Measurements from ENCODE around the gene CIAO2B.
A peak's percentile ranks its signal among the peaks of the same experiment; 100 is the strongest.

Gene CIAO2B

DNA sequence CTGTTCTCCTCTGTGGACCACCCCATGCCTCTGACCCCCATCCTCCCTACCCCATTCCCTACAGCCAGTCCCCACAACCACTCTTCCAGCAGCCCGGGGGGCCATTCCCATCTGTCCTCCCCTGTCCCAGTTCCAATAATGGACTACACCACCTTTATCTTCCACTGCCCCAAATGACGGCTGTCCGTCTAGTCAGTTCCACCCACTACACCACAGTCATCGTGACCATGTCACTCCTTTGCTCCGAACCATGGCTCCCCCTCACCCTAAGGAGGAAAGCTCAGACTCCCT lies 38.6 kb downstream of the CIAO2B start:
- Histone ChIP-seq H3K27ac (replicated peaks) (no peak overlapping the region), H3K27me3 (ENCODE audit: insufficient read depth, poor library complexity, severe bottlenecking) (no peaks in the 10 kb centered on the region), H3K4me3 (replicated peaks; ENCODE audit: insufficient read depth, low read length) (no peak overlapping the region)
- no peak for DNase-seq (ENCODE audit: low read depth in 1 of 2, low spot score in 1 of 2)
- TF ChIP-seq CTCF (IDR thresholded peaks at IDR 0.05; ENCODE audit: insufficient read depth, low read length) (no peak), POLR2AphosphoS5 (IDR thresholded peaks at IDR 0.05; ENCODE audit: low read depth) (no peak), GABPA (IDR thresholded peaks at IDR 0.05; ENCODE audit: low read depth) (no peak), SPI1 (IDR thresholded peaks at IDR 0.05; ENCODE audit: borderline replicate concordance, low read depth) (no peak)
- TF ChIP-seq, protein P1, sequence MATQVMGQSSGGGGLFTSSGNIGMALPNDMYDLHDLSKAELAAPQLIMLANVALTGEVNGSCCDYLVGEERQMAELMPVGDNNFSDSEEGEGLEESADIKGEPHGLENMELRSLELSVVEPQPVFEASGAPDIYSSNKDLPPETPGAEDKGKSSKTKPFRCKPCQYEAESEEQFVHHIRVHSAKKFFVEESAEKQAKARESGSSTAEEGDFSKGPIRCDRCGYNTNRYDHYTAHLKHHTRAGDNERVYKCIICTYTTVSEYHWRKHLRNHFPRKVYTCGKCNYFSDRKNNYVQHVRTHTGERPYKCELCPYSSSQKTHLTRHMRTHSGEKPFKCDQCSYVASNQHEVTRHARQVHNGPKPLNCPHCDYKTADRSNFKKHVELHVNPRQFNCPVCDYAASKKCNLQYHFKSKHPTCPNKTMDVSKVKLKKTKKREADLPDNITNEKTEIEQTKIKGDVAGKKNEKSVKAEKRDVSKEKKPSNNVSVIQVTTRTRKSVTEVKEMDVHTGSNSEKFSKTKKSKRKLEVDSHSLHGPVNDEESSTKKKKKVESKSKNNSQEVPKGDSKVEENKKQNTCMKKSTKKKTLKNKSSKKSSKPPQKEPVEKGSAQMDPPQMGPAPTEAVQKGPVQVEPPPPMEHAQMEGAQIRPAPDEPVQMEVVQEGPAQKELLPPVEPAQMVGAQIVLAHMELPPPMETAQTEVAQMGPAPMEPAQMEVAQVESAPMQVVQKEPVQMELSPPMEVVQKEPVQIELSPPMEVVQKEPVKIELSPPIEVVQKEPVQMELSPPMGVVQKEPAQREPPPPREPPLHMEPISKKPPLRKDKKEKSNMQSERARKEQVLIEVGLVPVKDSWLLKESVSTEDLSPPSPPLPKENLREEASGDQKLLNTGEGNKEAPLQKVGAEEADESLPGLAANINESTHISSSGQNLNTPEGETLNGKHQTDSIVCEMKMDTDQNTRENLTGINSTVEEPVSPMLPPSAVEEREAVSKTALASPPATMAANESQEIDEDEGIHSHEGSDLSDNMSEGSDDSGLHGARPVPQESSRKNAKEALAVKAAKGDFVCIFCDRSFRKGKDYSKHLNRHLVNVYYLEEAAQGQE (IDR thresholded peaks at IDR 0.05; ENCODE audit: insufficient replicate concordance, low read depth): no peak

DNA sequence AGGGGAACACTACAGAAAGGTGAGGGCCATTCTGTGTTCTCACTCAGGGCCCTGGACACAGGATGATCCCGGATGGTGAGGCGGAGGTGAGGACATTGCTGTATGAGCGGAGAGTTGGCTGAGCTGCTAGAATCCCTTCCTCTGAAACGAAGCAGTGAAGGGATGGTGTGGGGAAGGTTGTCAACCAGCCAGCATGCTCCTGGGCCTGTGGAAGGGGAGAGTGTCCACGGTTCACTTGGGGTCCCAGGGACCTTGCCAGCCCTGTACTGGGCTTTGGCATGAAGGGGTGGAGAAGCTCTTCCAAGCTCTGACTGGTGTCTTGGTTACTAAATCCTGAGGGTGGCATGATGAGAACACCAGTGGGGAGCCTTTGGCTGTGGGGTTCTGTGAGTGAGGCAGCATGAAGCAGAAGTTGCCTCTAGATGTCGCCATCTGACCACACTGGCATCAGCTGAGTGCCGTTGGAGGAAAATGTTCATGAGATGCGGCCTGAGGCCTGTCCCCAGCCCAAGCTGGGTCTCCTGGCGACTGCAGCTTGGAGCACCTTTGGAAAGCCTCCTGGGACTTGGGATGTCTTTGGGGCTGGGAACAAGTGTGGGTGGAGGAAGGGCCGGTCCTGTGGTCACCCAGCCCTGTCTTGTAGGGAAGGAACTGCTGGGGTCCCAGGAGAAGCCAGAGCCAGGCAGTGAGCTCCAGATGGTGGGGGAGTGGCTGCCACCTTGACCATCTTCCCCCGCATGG lies 39.1 kb downstream of the CIAO2B start:
- no peak overlapping the region for H3K27ac ChIP-seq (replicated peaks)
- H3K27me3 ChIP-seq (ENCODE audit: insufficient read depth, poor library complexity, severe bottlenecking): no peaks in the 10 kb centered on the region
- H3K4me3 ChIP-seq (replicated peaks; ENCODE audit: insufficient read depth, low read length): no peak overlapping the region
- DNase-seq (ENCODE audit: low read depth in 1 of 2, low spot score in 1 of 2): peak; percentile 48 to 74
- no peak for TF ChIP-seq SPI1 (IDR thresholded peaks at IDR 0.05; ENCODE audit: borderline replicate concordance, low read depth)
- peak; percentile 97 for TF ChIP-seq CTCF (IDR thresholded peaks at IDR 0.05; ENCODE audit: insufficient read depth, low read length)

DNA sequence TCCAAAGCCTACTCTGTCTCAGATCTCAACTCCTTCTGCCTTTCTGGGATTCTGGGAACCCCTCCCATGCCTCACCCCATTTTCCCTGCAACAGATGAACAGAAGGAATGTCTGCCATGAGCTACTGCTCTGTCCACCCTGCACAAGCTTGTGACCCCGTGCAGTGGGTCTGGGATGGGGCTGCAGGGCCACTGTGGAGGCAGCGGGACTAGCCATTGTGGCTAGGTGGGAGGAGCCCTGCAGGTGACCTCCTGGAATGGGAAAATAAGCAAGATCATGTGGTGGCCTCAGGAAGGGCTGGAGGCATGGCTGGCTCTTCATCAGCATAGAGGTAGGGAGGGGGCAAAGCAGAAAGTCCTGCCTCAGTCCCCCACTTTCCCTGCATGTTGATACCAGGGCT lies 40.1 kb downstream of the CIAO2B start:
- no peaks in the 10 kb centered on the region for H3K27me3 ChIP-seq (ENCODE audit: insufficient read depth, poor library complexity, severe bottlenecking)
- DNase-seq (ENCODE audit: low read depth in 1 of 2, low spot score in 1 of 2): no peak
- TF ChIP-seq SPI1 (IDR thresholded peaks at IDR 0.05; ENCODE audit: borderline replicate concordance, low read depth) (no peak), CTCF (IDR thresholded peaks at IDR 0.05; ENCODE audit: insufficient read depth, low read length) (no peak), POLR2AphosphoS5 (IDR thresholded peaks at IDR 0.05; ENCODE audit: low read depth) (no peak), GABPA (IDR thresholded peaks at IDR 0.05; ENCODE audit: low read depth) (no peak)
- TF ChIP-seq, protein P1 (IDR thresholded peaks at IDR 0.05; ENCODE audit: insufficient replicate concordance, low read depth): no peak
- H3K27ac ChIP-seq (replicated peaks): no peak overlapping the region
- H3K4me3 ChIP-seq (replicated peaks; ENCODE audit: insufficient read depth, low read length): no peak overlapping the region

- TF ChIP-seq POLR2AphosphoS5 (IDR thresholded peaks at IDR 0.05; ENCODE audit: low read depth): no peak
- TF ChIP-seq CTCF (IDR thresholded peaks at IDR 0.05; ENCODE audit: insufficient read depth, low read length): no peak
- TF ChIP-seq GABPA (IDR thresholded peaks at IDR 0.05; ENCODE audit: low read depth): no peak
- TF ChIP-seq, protein P1 (IDR thresholded peaks at IDR 0.05; ENCODE audit: insufficient replicate concordance, low read depth): no peak
- no peak for TF ChIP-seq SPI1 (IDR thresholded peaks at IDR 0.05; ENCODE audit: borderline replicate concordance, low read depth)
- DNase-seq (ENCODE audit: low read depth in 1 of 2, low spot score in 1 of 2): no peak
- Histone ChIP-seq H3K27ac (replicated peaks) (no peak overlapping the region), H3K4me3 (replicated peaks; ENCODE audit: insufficient read depth, low read length) (no peak overlapping the region), H3K27me3 (ENCODE audit: insufficient read depth, poor library complexity, severe bottlenecking) (no peaks in the 10 kb centered on the region)
Observed at GRCh38 chr16:66891797-66892196, 42.4 kb downstream of the CIAO2B start.
